Renal pelvis (tissue), 4 donors: ENCODE measurements around the gene KMT2B. TPM values are rescaled to one million over a fixed set of nuclear protein-coding genes. Genes with fewer than 3 reads are reported as not detected.

ENCODE experiments used
- DNase-seq: peaks from one replicate; pipeline ENCODE4 v3.0.0-alpha.2; 2013
- polyA plus RNA-seq, 3 donors: library from polyadenylated mRNA; unstranded; fragments of 120-200 nt; gene quantifications; one replicate each; pipeline ENCODE4 v1.2.1, GENCODE V29; 2013; ENCODE audit not compliant: insufficient read length in 3 of 3

Gene KMT2B
- polyA plus RNA-seq, 3 donors: 37.4 to 41.5 (median 37.7) TPM

DNA sequence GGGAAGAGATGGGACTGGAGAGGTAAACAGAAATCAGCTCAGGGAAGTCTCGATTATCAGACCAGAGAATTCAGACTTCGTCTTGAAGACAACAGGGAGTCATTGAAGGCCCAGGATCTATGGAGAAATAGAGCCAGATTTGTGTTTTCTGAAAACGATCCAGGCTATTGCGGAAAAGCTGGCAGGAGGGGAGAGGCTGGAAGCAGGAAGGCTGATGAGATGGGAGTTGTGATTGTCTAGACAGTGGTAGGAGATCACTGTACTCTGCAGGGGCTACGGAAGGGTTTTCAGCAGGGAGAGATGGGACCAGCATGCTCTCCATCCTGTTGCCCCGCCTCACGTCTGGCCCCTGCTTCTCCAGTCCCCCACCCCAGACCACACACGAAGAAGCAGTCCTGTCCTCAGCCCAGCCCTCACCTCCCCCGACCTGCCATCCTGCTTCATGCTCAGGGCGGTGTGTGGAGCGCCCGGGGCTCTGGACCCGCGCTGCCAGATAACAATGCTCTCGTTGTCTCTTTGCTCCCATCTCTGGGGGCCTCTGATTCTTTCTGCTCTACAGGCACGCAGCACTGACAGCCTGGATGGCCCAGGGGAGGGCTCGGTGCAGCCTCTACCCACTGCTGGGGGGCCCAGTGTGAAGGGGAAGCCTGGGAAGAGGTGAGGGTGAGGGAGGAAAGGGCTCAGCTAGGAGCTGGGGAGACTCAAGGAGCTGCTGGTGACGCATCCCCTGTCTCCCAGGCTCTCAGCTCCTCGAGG is 59.5 kb downstream of the KMT2B start:
- no peak for DNase-seq

DNA sequence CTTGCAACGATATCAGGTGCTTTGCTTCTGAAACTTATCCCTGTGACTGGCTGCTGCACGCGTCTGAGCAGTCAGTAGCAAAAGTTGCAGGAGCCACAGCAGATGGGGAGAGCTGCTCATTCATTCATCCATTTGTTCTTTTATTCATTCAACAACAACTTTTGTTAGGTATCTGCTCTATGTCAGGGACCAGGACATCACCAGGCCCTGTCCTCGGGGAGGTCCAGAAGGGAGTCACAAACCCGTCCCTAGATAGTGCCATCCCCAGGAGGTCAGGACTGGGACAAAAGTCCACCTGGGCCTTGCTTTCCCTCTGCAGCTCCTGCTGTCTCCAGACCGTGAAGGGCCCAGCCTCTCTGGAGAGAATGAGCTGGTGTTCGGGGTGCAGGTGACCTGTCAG is 60.2 kb downstream of the KMT2B start:
- DNase-seq: no peak

DNA sequence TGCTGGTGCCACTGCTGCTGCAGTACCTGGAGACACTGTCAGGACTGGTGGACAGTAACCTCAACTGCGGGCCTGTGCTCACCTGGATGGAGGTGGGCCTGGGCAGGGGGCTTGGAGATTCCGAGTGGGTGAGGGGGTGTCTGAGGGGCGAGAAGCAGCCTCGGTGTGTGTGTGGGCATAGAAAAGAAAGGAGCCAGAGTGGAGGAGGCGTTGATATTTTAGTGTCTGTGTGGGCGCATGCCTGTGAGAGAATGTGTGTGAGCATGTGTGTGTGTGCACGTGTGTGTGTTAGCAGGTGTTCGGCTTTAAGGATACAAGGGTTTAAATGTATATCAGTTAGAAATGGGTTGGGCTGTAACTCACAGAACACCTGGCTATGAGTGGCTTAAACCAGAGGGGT is 61.2 kb downstream of the KMT2B start:
- DNase-seq: no peak

GRCh38 chr19:35780058-35780457 is 62.3 kb downstream of the KMT2B start:
- DNase-seq: no peak

DNA sequence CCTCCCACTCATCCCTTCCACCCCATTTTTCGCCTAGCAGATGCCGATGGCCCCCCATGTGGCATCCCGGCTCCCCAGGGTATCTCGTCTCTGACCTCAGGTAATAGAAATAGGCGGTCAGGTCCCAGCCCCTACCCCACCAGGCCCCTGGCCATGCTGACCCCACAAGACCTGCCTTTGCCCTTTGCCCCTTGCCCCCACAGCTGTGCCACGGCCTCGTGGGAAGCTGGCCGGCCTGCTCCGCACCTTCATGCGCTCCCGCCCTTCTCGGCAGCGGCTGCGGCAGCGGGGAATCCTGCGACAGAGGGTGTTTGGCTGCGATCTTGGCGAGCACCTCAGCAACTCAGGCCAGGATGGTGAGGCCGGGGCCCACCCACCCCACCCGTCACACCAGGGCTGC is 62.9 kb downstream of the KMT2B start:
- DNase-seq: no peak

GRCh38 chr19:35781650-35782049 is 63.8 kb downstream of the KMT2B start:
- no peak for DNase-seq

GRCh38 chr19:35782589-35782988 is 64.8 kb downstream of the KMT2B start:
- DNase-seq: no peak

DNA sequence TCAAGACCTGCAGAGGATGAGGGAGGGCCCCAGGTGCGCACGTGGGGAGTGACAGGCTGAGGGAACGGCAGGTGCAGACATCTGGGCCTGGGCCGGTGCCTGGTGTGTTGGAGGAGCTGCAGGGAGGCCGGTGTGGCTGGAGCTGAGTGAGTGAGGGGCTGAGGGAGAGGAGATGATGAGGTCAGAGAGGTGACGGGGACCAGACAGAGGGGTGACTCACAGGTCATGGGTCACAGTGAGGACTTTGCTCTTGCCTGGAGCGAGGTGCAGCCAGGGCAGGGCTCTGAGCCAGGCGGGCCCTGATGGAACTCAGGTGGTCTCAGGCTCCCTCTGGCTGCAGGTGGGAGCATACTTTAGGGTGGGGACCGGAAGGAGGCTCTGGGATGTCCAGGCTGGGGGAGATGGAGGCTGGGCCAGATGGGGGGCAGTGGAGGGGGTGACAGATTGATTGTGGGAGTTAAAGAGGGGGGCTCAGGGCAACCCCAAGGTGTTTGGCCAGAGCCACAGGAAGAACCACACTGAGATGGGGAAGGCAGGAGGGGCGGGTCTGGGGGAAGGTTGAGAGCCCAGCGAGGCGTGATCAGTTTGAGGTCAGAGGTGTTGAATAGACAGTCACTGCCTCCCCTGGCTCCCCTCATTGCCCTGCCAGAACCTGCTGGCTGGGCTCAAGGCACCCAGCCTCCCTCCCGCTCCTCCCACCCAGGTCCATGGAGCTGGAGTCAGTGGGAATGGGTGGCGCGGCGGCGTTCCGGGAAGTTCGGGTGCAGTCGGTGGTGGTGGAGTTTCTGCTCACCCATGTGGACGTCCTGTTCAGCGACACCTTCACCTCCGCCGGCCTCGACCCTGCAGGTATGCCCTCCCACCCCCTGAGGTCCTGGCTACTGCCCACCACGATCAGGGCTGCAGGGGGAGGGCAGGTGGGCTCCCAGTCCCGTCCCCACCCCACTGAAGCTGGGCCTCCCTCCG is 65.9 kb downstream of the KMT2B start:
- DNase-seq: no peak

- no peak for DNase-seq
These were observed 66.9 kb downstream of the KMT2B start for GRCh38 chr19:35784503-35785338.

- DNase-seq: no peak
These were observed 67.5 kb downstream of the KMT2B start for GRCh38 chr19:35785339-35785627.

- no peak for DNase-seq
These were observed 68.7 kb downstream of the KMT2B start for GRCh38 chr19:35786299-35787160.

- no peak for DNase-seq
These were observed 69.5 kb downstream of the KMT2B start for GRCh38 chr19:35787227-35787799.

Other genes starting within 250 kb of the KMT2B start
- gene KRTDAP, start 227.5 kb upstream of the KMT2B start, polyA plus RNA-seq: 1 to 10 TPM in 1 of 3 donors, under 1 TPM in 2; 0.48 to 1.6 (median 0.70) TPM
- gene DMKN, start 204.4 kb upstream of the KMT2B start, polyA plus RNA-seq: 100 to 1,000 TPM in 2 of 3 donors, 10 to 100 TPM in 1; 72.2 to 133 (median 113) TPM
- gene SBSN, start 189.7 kb upstream of the KMT2B start, polyA plus RNA-seq: not detected
- gene GAPDHS, start 184.5 kb upstream of the KMT2B start, polyA plus RNA-seq: not detected
- gene TMEM147, start 172.4 kb upstream of the KMT2B start, polyA plus RNA-seq: 100 to 1,000 TPM in 1 of 3 donors, 10 to 100 TPM in 2; 94.0 to 109 (median 96.3) TPM
- gene ATP4A, start 154.3 kb upstream of the KMT2B start, polyA plus RNA-seq: under 1 TPM in 1 of 3 donors, not detected in 2; 0.03 TPM
- not detected for gene PMIS2, start 131.8 kb upstream of the KMT2B start, polyA plus RNA-seq
- gene HAUS5, start 105.3 kb upstream of the KMT2B start, polyA plus RNA-seq: 10 to 100 TPM; 25.2 to 33.1 (median 25.4) TPM
- gene RBM42, start 89.0 kb upstream of the KMT2B start, polyA plus RNA-seq: 10 to 100 TPM; 66.7 to 93.3 (median 84.2) TPM
- gene ETV2, start 76.3 kb upstream of the KMT2B start, polyA plus RNA-seq: 1 to 10 TPM; 2.4 to 2.7 (median 2.4) TPM
- 100 to 1,000 TPM; 306 to 397 (median 334) TPM for gene COX6B1, start 69.7 kb upstream of the KMT2B start, polyA plus RNA-seq
- 10 to 100 TPM; 13.1 to 27.1 (median 15.8) TPM for gene UPK1A, start 51.5 kb upstream of the KMT2B start, polyA plus RNA-seq
- under 1 TPM; 0.21 to 0.62 (median 0.30) TPM for gene ZBTB32, start 13.4 kb upstream of the KMT2B start, polyA plus RNA-seq
- gene IGFLR1, start 24.4 kb downstream of the KMT2B start, polyA plus RNA-seq: 1 to 10 TPM; 2.1 to 3.9 (median 3.8) TPM
- gene U2AF1L4, start 27.4 kb downstream of the KMT2B start, polyA plus RNA-seq: 10 to 100 TPM; 18.0 to 21.7 (median 19.3) TPM
- gene PSENEN, start 27.6 kb downstream of the KMT2B start, polyA plus RNA-seq: 10 to 100 TPM; 61.5 to 77.1 (median 68.9) TPM
- 10 to 100 TPM; 13.1 to 14.0 (median 13.8) TPM for gene LIN37, start 30.6 kb downstream of the KMT2B start, polyA plus RNA-seq
- gene HSPB6, start 39.0 kb downstream of the KMT2B start, polyA plus RNA-seq: 10 to 100 TPM; 20.5 to 34.1 (median 23.3) TPM
- 10 to 100 TPM; 15.6 to 26.2 (median 26.0) TPM for gene PROSER3, start 40.2 kb downstream of the KMT2B start, polyA plus RNA-seq
- 10 to 100 TPM; 26.4 to 38.7 (median 32.1) TPM for gene ARHGAP33, start 57.6 kb downstream of the KMT2B start, polyA plus RNA-seq
- gene PRODH2, start 94.8 kb downstream of the KMT2B start, polyA plus RNA-seq: 10 to 100 TPM; 41.4 to 52.5 (median 49.5) TPM
- 100 to 1,000 TPM; 145 to 223 (median 223) TPM for gene NPHS1, start 134.5 kb downstream of the KMT2B start, polyA plus RNA-seq
- 10 to 100 TPM; 12.3 to 13.0 (median 12.7) TPM for gene KIRREL2, start 138.9 kb downstream of the KMT2B start, polyA plus RNA-seq
- gene APLP1, start 150.6 kb downstream of the KMT2B start, polyA plus RNA-seq: 10 to 100 TPM; 26.6 to 29.2 (median 29.1) TPM
- 1 to 10 TPM; 2.9 to 4.5 (median 4.0) TPM for gene NFKBID, start 182.5 kb downstream of the KMT2B start, polyA plus RNA-seq
- gene HCST, start 184.5 kb downstream of the KMT2B start, polyA plus RNA-seq: 1 to 10 TPM; 2.5 to 5.2 (median 3.3) TPM
- gene TYROBP, start 190.3 kb downstream of the KMT2B start, polyA plus RNA-seq: 10 to 100 TPM in 1 of 3 donors, 1 to 10 TPM in 2; 9.5 to 14.6 (median 9.7) TPM
- gene LRFN3, start 218.4 kb downstream of the KMT2B start, polyA plus RNA-seq: 10 to 100 TPM; 11.8 to 16.7 (median 13.6) TPM